HT1080 (cell line): ENCODE measurements around the gene RAB24. TPM values are rescaled to one million over a fixed set of nuclear protein-coding genes. Genes with fewer than 3 reads are reported as not detected.
"Not testable (repeated sequence)": the region's sequence is repeated elsewhere in the genome, so short reads cannot be mapped to it uniquely, and the experiment has no call there.

ENCODE experiments used
- DNase-seq: peaks from one replicate; pipeline ENCODE4 v3.0.0-alpha.2; 2015; ENCODE audit warnings: low read depth
- polyA plus RNA-seq, 2 experiments: library from polyadenylated mRNA; depleted of rRNA; stranded (reverse); fragments of >200 nt; gene quantifications; 2 replicates each; pipeline ENCODE4 v1.2.3, GENCODE V29; 2015
- total RNA-seq: library from RNA; depleted of rRNA; stranded (reverse); fragments of >200 nt; shearing (Covaris generic); gene quantifications from 2 replicates; pipeline ENCODE4 v1.2.3, GENCODE V29; 2014; rRNA removed

The RAB24 gene
- 31.2 and 31.5 TPM in 2 replicates for total RNA-seq
- 44.4 and 47.7 TPM in 2 replicates for polyA plus RNA-seq (2015; cell fraction: cytosol; rRNA removed)
- 99.3 and 118 TPM in 2 replicates for polyA plus RNA-seq (2015; cell fraction: nucleus; rRNA removed)

GRCh38 chr5:177303121-177303924 lies at the start of gene RAB24, which contains the start of gene PRELID1:
TSS of gene RAB24 (minus strand) at chr5:177303719. CDS start at chr5:177303288, 431 bp downstream.
TSS of gene PRELID1 (plus strand) at chr5:177303799. CDS start at chr5:177303986, 187 bp downstream.
- peak; percentile 73 for DNase-seq

GRCh38 chr5:177353093-177353492 lies 49.6 kb upstream of the RAB24 start:
- no peak for DNase-seq

GRCh38 chr5:177351392-177352329 lies 48.1 kb upstream of the RAB24 start, which contains the start of gene LMAN2:
TSS of gene LMAN2 (minus strand) at chr5:177351668. CDS start at chr5:177351647, 21 bp downstream.
- DNase-seq: peak; percentile 96

- DNase-seq: no peak
Measured at GRCh38 chr5:177350776-177351391, 47.4 kb upstream of the RAB24 start.

GRCh38 chr5:177349762-177350161 lies 46.2 kb upstream of the RAB24 start:
- no peak for DNase-seq

GRCh38 chr5:177349362-177349647 lies 45.8 kb upstream of the RAB24 start:
- DNase-seq: no peak

- DNase-seq: no peak
Measured at GRCh38 chr5:177347699-177348098, 44.2 kb upstream of the RAB24 start.

GRCh38 chr5:177346820-177347219 lies 43.3 kb upstream of the RAB24 start:
- no peak for DNase-seq

- DNase-seq: no peak
Measured at GRCh38 chr5:177344891-177345290, 41.4 kb upstream of the RAB24 start.

GRCh38 chr5:177343777-177344176 lies 40.3 kb upstream of the RAB24 start:
- DNase-seq: no peak

GRCh38 chr5:177343000-177343399 lies 39.5 kb upstream of the RAB24 start:
- DNase-seq: not testable (repeated sequence)

GRCh38 chr5:177339107-177339638 lies 35.7 kb upstream of the RAB24 start:
- DNase-seq: no peak

GRCh38 chr5:177338251-177339106 lies 35.0 kb upstream of the RAB24 start:
- no peak for DNase-seq

GRCh38 chr5:177336603-177337494 lies 33.3 kb upstream of the RAB24 start:
- DNase-seq: no peak

- peak; percentile 49 for DNase-seq
Measured at GRCh38 chr5:177336112-177336511, 32.6 kb upstream of the RAB24 start.

GRCh38 chr5:177335701-177336065 lies 32.2 kb upstream of the RAB24 start:
- no peak for DNase-seq

- DNase-seq: no peak
Measured at GRCh38 chr5:177334781-177335700, 31.5 kb upstream of the RAB24 start.

- no peak for DNase-seq
Measured at GRCh38 chr5:177334155-177334551, 30.6 kb upstream of the RAB24 start.
